GM18858 (cell line): Measurements from ENCODE around the gene CPNE7.
"Not testable (repeated sequence)": the region's sequence is repeated elsewhere in the genome, so short reads cannot be mapped to it uniquely, and the experiment has no call there.

Experiments
- ATAC-seq: cut with Tn5 transposase; IDR thresholded peaks from one replicate; pipeline ENCODE4 v1.9.1; 2021; ENCODE audit not compliant: unreplicated experiment

CPNE7 gene

GRCh38 chr16:89565506-89566372 lies 9.8 kb upstream of the CPNE7 start:
- ATAC-seq, result no peak

- no peak for ATAC-seq
Observed at GRCh38 chr16:89567656-89568594, 7.6 kb upstream of the CPNE7 start.

DNA sequence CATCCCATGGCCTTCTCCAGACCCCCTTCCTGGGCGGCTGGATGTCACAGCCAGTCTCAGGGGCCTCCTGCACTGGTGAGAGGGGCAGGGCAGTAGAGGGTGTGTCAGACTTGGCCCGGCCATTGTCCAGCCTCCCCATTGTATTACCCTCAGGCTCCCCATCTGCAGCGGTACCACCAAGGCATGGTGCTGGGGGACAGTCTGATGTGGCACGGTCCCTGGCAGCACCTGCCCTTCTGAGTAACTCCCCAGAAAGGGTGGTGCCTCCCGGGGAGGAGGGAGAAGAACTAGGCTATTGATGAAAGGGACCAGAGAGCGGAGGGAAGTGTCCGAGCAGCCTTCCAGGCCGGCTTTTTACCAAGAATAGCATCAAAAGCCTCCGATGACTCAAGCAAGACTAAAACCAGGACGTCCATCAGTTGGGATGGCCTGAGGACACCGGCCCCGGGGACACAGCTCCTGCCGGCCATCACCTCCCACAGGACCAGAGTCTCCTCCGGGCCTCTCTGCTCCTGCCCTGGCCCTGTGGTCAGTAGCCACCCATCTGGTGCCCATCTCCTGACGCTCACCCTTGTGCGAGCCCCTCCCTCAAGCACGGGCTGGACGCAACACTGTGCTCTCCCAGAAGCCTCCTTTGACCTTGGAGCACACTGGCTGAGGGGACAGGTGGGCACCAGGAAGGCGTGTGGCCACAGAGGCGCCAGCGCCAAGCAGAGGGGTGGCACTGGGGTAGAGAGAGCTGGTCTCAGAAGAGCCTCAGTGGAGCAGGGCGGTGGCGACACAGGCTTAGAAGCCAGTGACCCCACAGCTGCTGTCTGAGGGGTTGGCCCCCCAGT lies 5.8 kb upstream of the CPNE7 start:
- no peak for ATAC-seq

DNA sequence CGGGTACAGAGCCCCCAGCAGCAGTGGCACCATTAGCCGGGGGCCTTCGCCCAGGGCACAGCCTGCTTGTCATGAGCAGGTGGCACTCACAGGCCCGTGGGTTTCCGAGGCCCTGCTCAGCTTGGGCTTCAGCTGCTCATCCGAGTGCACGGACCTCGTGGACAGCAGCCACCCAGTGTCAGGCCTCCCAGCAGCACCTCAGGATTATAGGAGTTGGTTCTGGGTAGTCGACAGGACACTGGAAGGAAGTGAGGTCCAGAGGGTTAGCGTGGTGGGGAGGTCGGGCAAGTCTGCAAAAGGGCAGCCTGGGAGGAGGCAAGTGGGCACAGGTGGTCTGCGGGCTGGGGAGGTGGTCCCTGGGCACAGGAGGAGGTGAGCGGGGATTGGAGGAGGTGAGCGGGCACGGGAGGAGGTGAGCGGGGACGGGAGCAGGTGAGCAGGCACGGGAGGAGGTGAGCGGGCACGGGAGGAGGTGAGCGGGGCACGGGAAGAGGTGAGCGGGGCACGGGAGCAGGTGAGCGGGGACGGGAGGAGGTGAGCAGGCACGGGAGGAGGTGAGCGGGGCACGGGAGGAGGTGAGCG lies 5.1 kb upstream of the CPNE7 start:
- no peak for ATAC-seq

GRCh38 chr16:89570983-89571598 lies 4.5 kb upstream of the CPNE7 start:
- not testable (repeated sequence) for ATAC-seq

- ATAC-seq, result no peak
Observed at GRCh38 chr16:89571636-89572035, 3.9 kb upstream of the CPNE7 start.

- no peak for ATAC-seq
Observed at GRCh38 chr16:89572073-89572484, 3.5 kb upstream of the CPNE7 start.

DNA sequence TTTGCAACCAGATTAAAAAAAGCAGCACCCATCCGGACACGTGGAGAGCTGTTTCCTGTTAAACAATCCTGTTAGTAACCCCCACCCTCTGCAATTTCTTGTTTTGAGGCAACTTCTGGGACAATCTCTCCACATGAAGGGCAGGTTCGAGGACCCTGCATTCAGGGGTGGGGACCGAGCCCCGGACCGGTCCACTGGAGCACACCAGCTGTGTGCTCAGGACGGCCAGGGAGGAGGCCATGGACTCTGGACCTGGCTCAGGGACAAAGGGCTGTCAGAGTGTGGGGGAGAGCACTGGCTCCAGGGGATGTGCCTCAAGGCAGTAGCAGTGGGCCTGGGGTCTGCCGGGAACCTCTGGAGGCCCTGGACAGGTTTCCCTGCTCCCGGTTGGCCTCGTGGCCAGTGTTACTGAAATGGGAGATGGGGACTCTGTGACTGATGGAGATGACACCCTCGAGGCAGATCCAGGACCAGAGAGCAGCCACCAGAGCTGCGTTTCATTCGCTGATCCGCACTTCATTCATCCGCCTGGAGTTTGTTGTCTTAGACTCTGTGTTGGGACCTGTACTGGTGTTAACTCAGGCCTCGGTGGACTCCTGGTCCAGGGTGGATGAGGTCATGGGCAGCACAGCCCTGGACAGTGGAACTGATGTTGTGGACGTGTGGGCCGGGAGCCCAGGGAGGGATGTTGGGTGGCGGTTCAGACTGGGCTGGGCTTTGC lies 2.9 kb upstream of the CPNE7 start:
- no peak for ATAC-seq

DNA sequence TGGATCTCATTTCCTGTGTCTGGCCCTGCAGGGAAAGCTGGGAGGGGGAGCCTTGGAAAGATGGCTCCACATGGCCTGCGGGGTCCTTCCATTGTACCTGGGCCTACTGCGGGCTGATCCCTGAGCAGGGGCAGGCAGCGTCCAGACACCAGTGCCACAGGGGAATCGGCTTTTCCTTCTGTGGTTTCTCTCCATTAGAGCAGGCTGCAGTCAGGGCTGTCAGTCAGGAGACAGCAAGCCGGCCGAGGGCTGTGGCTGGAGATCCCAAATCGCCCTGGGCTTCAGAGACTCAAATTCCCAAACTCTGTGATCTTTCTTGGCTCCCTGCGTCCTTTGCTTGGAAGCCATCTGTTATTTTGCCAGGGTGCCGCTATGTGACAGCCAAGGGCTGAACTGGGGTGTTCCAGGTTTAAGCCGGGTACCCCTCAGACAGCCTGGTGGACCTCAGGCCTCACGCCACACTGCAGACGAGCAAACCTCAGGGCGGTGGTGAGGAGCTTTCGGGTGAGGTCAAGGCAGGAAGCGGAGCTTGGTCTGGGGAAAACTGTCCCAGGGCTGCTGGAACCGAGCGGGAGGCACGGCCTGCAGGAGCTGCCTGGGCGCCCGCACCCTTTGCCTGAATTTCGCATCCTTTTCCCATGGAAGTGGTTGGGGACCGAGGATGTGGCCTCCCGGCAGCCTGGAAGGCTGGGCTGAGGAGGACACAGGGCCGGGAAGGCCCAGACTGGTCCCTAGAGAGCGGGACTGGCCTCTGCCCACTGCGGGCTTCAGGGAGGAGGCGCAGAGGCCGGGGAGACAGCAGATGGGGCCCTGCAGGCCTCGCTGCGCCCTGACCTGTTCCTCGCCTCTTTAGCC lies 1.5 kb upstream of the CPNE7 start:
- ATAC-seq, result no peak

DNA sequence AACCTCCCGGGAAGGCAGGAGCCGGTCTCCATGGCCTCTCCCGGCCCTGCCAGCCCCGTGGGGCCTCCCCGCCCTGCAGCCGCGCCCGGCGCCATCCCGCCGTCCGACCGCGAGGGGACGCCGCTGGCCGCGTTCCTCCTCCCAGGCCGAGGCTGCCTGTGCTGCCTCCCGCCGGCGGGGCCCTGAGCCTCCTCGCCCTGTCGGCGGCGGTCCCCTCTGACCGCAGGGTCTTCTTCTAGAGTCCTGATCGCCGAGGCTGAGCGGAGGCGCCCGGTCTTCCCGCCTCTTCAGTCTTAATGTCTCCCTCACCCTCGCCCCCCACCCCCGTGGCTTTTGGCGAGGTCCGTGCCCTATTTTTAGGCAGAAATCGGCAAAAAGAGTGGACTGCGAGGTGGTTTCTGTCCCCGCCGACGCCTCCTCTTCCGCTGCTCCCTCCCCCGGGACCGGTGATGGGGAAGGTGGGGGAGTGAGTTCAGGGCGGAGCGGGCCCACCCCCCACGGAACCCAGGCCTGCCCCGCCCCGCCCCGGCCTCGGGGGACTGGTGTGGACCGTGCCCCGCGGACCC lies 794 bp upstream of the CPNE7 start:
- ATAC-seq, result no peak

- no peak for ATAC-seq
Observed at GRCh38 chr16:89576153-89577054, 846 bp downstream of the CPNE7 start.

DNA sequence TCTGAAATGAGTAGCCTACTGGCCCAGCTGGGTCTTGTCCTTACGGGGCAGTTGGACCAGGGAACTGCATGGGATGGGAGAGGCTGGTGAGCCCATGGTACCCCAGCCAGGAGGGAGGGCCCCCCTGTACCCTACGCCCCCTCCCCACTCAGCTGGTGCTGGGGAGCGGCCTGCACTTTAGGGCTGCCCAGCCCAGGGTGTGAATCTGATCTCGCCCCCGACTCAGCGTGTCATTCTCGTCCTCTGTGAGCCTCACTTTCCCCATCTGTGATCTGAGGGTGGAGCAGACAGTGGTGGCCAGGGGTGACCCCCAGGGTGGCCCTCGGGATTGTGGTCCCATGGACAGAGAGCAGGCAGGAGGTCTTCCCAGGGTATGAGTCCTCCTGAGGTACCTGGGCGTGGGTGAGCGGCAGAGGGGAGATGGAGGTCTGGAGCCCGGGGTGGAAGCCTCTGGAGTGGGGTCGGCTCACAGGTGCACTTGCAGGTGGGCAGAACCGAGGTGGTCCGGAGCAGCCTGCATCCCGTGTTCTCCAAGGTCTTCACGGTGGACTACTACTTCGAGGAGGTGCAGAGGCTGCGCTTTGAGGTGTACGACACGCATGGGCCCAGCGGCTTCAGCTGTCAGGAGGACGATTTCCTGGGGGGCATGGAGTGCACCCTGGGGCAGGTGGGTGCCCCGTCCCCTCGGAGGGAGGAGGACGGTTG lies 1.6 kb downstream of the CPNE7 start:
- no peak for ATAC-seq

DNA sequence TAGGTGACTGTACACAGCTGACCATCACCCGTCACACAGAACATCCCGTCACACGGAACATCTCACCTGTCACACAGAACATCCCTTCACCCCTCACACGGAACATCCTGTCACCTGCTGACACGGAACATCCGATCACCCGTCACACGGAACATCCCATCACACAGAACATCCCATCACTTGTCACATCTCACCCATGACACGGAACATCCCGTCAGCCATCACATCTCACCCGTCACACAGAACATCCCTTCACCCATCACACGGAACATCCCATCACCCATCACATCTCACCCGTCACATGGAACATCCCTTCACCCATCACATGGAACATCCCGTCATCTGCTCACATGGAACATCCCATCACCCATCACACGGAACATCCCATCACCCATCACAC lies 3.8 kb downstream of the CPNE7 start:
- ATAC-seq, result no peak

DNA sequence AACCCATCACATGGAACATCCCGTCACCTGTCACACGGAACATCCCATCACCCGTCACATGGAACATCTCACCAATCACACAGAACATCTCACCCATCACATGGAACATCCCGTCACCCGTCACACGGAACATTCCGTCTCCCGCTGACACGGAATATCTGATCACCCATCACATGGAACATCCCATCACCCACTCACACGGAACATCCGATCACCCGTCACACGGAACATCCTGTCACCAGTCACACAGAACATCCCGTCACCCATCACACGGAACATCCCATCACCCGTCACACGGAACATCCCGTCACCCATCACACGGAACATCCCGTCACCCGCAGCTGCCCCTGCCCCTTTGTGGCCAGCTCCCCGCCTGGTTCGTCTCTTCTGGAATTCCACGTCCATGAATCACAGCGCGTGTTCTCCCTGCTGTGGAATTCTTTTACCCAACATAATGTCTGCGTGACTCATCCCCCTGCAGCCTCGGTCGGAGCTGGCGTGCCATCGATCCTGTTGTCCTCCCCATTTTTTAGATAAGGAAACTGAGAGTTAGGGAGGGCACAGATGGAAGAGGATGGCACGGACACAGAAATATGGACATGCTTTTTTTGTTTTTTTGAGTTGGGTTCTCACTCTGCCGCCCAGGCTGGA lies 5.6 kb downstream of the CPNE7 start:
- no peak for ATAC-seq

DNA sequence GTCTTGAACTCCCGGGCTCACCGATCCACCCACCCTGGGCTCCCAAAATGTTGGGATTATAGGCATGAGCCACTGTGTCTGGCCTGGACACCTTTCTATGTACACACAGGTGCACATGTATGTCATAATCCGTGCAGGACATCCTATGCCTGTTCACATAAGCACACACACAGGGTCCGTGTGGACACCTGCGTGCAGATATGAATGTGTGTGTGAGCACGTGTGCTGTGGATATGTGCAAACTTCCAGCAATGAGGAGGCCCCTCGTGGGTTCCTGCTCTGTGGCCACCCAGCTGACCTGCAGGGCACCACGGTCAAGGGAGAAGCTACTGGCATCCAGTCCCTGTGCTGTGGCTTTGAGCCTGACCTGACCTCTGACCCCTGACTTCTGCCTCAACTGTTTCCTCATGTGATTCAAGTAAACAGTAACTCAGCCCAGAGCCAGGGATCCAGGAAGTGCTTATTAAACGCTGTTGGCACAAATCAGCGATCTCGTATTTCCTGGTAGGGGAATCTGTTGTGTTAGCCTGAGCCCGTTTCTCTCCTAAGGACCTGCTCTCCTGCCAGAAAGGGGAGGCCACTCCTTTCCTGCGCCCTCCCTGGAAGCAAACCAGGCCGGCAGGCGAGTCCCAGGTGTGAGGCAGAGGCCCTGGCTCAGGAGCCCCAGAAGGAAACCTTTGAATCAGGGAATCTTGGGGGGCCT lies 6.5 kb downstream of the CPNE7 start:
- ATAC-seq, result no peak
